Prostate gland (tissue), 2 donors: ENCODE results near the gene APOBEC3A.
"Not testable (repeated sequence)": the region's sequence is repeated elsewhere in the genome, so short reads cannot be mapped to it uniquely, and the experiment has no call there.

ENCODE experiments used
- POLR2AphosphoS5 ChIP-seq: sonication (generic); formaldehyde crosslinking; IDR thresholded peaks from one replicate; pipeline ENCODE4 v1.6.1; 2017; ENCODE audit warnings: antibody characterized with exemption
- TF ChIP-seq, protein P1 (sequence below), 4 experiments: fragments of 200-600 bp in 2 of 4; fragments of 450-650 bp in 2 of 4; sonication (generic) in 2 of 4; IDR thresholded peaks; 1 replicate in 3 of 4; 2 replicates in 1 of 4; pipeline ENCODE4 v1.5.1; 2016 to 2019; ENCODE audit warnings: antibody characterized with exemption in 4 of 4, mild to moderate bottlenecking in 2 of 4, moderate library complexity in 2 of 4

DNA sequence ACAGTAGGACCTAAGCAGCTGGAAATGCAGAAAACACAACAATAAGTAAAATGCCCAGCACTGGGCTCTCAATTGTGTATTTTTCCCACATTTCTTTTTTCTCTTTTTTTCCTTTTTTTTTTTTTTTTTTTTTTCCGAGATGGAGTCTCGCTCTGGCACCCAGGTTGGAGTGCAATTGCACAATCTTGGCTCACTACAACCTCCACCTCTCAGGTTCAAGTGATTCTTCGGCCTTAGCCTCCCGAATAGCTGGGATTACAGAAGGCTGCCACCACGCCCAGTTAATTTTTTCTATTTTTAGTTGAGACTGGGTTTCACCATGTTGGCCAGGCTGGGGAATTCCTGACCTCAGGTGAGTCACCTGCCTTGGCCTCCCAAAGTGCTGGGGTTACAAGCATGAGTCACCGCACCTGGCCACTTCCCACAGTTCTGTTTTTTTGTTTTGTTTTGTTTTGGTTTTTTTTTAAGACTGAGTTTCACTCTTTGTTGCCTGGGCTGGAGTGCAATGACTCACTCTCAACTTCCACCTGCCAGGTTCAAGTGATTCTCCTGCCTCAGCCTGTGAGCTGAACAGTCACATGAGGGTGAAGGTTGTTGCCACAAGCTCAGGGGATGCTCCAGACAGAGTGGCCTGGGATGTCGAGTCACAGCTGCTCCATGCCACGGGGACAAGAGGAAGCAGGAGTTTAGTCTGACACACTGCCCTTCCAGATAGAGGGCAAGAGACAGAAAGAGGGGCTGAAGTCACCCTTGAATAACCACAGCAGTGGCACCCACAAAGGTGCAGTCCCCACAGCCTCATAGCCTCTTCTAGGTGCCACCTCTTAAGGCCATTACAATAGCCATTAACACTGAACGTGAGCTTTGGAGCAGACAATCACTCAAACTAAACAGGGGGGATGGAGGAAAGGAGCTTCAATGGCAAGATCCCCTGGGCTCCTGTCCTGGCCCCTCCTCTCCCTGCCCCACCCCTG is 27.7 kb downstream of the APOBEC3A start:
- TF ChIP-seq POLR2AphosphoS5, result peak; percentile 71
- TF ChIP-seq, protein P1, sequence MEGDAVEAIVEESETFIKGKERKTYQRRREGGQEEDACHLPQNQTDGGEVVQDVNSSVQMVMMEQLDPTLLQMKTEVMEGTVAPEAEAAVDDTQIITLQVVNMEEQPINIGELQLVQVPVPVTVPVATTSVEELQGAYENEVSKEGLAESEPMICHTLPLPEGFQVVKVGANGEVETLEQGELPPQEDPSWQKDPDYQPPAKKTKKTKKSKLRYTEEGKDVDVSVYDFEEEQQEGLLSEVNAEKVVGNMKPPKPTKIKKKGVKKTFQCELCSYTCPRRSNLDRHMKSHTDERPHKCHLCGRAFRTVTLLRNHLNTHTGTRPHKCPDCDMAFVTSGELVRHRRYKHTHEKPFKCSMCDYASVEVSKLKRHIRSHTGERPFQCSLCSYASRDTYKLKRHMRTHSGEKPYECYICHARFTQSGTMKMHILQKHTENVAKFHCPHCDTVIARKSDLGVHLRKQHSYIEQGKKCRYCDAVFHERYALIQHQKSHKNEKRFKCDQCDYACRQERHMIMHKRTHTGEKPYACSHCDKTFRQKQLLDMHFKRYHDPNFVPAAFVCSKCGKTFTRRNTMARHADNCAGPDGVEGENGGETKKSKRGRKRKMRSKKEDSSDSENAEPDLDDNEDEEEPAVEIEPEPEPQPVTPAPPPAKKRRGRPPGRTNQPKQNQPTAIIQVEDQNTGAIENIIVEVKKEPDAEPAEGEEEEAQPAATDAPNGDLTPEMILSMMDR (IDR thresholded peaks at IDR 0.05), result not testable (repeated sequence)
